Measurements from ENCODE around the gene HOXC10.

HOXC10 gene

GRCh38 chr12:53984901-53985691 is at the start of gene HOXC10:
Gene HOXC10, plus strand, starts transcription at chr12:53985146. Its CDS starts 114 bp downstream, at chr12:53985260.
- in situ Hi-C loops (cut with HindIII; ENCODE audit: low sequenced_read_pairs): no loop called here

- in situ Hi-C loops (cut with HindIII; ENCODE audit: low sequenced_read_pairs): no loop called here
Observed at GRCh38 chr12:53935383-53936341, 49.3 kb upstream of the HOXC10 start.

GRCh38 chr12:53937099-53937498 is 47.8 kb upstream of the HOXC10 start:
- in situ Hi-C loops (cut with HindIII; ENCODE audit: low sequenced_read_pairs): no loop called here

- in situ Hi-C loops (cut with HindIII; ENCODE audit: low sequenced_read_pairs): no loop called here
Observed at GRCh38 chr12:53937596-53938325, 47.2 kb upstream of the HOXC10 start.

GRCh38 chr12:53938326-53939140 is 46.4 kb upstream of the HOXC10 start, which contains the start of gene HOXC13:
Gene HOXC13, plus strand, starts transcription at chr12:53938831. Its CDS starts 76 bp downstream, at chr12:53938907.
- in situ Hi-C loops (cut with HindIII; ENCODE audit: low sequenced_read_pairs): no loop called here

GRCh38 chr12:53939141-53940108 is 45.5 kb upstream of the HOXC10 start:
- in situ Hi-C loops (cut with HindIII; ENCODE audit: low sequenced_read_pairs): no loop called here

- in situ Hi-C loops (cut with HindIII; ENCODE audit: low sequenced_read_pairs): no loop called here
Observed at GRCh38 chr12:53940443-53941014, 44.4 kb upstream of the HOXC10 start.

- in situ Hi-C loops (cut with HindIII; ENCODE audit: low sequenced_read_pairs): no loop called here
Observed at GRCh38 chr12:53941187-53941586, 43.8 kb upstream of the HOXC10 start.

- in situ Hi-C loops (cut with HindIII; ENCODE audit: low sequenced_read_pairs): no loop called here
Observed at GRCh38 chr12:53941750-53942149, 43.2 kb upstream of the HOXC10 start.

GRCh38 chr12:53942467-53942997 is 42.4 kb upstream of the HOXC10 start:
- in situ Hi-C loops (cut with HindIII; ENCODE audit: low sequenced_read_pairs): no loop called here

- in situ Hi-C loops (cut with HindIII; ENCODE audit: low sequenced_read_pairs): no loop called here
Observed at GRCh38 chr12:53944209-53944608, 40.7 kb upstream of the HOXC10 start.

- in situ Hi-C loops (cut with HindIII; ENCODE audit: low sequenced_read_pairs): no loop called here
Observed at GRCh38 chr12:53944907-53945847, 39.8 kb upstream of the HOXC10 start.

GRCh38 chr12:53947743-53948142 is 37.2 kb upstream of the HOXC10 start:
- in situ Hi-C loops (cut with HindIII; ENCODE audit: low sequenced_read_pairs): no loop called here

GRCh38 chr12:53948650-53949593 is 36.0 kb upstream of the HOXC10 start:
- in situ Hi-C loops (cut with HindIII; ENCODE audit: low sequenced_read_pairs): no loop called here

- in situ Hi-C loops (cut with HindIII; ENCODE audit: low sequenced_read_pairs): no loop called here
Observed at GRCh38 chr12:53949631-53950436, 35.1 kb upstream of the HOXC10 start.

Data from DLD1 (cell line).